Body of pancreas (tissue), 4 donors: ENCODE results near the gene CDX2. TPM values are rescaled to one million over a fixed set of nuclear protein-coding genes. Genes with fewer than 3 reads are reported as not detected.

ENCODE experiments used
- ATAC-seq: fragments of 150-250 bp; one replicate; pipeline ENCODE4 v1.9.1; 2016
- DNase-seq, 4 donors: peaks; one replicate each; pipeline ENCODE4 v3.0.0-alpha.2; 2019
- H3K27ac ChIP-seq, 4 donors: fragments of 200-600 bp; sonication (generic); 1 replicate in 3 of 4; 2 replicates in 1 of 4; pipeline versions ENCODE4 v1.5.1 to v1.6.1; 2016 to 2019; ENCODE audit warnings: mild to moderate bottlenecking in 1 of 4, mixed read lengths in 1 of 4, moderate library complexity in 1 of 4
- H3K27me3 ChIP-seq, 2 donors: fragments of 200-600 bp; sonication (generic); one replicate each; pipeline ENCODE4 v1.6.0; 2016; ENCODE audit warnings: mild to moderate bottlenecking in 1 of 2
- H3K36me3 ChIP-seq, 2 donors: fragments of 200-600 bp; sonication (generic); replicated peaks in 1 of 2; 2 replicates each; pipeline ENCODE4 v1.5.1; 2016; ENCODE audit warnings: low read depth in 2 of 2; ENCODE audit not compliant: insufficient read depth in 1 of 2
- H3K4me1 ChIP-seq: fragments of 200-600 bp; sonication (generic); one replicate; pipeline ENCODE4 v1.6.0; 2016
- H3K4me3 ChIP-seq, 2 donors: fragments of 200-600 bp; sonication (generic); 1 replicate in 1 of 2; 2 replicates in 1 of 2; pipeline ENCODE4 v1.5.1; 2016 to 2019
- H3K9me3 ChIP-seq, 3 donors: fragments of 200-600 bp; sonication (generic); 1 replicate in 2 of 3; 2 replicates in 1 of 3; pipeline ENCODE4 v1.5.1; 2016
- POLR2A ChIP-seq, 3 donors: fragments of 450-650 bp; IDR thresholded peaks; one replicate each; pipeline ENCODE4 v1.6.1; 2016; ENCODE audit warnings: antibody characterized with exemption in 3 of 3, mild to moderate bottlenecking in 2 of 3
- WGBS, 2 donors: methylation state at CpG; one replicate each; pipeline ENCODE4 v1.1.5; 2017; 5-methylcytosine and 5-hydroxymethylcytosine counted together
- intact Hi-C: fragments of 100-400 bp; cut with DNase I; formaldehyde crosslinking; loops from one replicate; pipeline ENCODE4 v1.15.1; 2023
- total RNA-seq, 2 donors: library from RNA; depleted of rRNA; stranded (reverse); fragments of >200 nt; gene quantifications; one replicate each; pipeline ENCODE4 v1.1.0, GENCODE V29; 2016
- TF ChIP-seq, protein P1 (sequence below), 7 experiments: fragments of 450-650 bp in 4 of 7; fragments of 200-600 bp in 3 of 7; sonication (generic) in 3 of 7; IDR thresholded peaks; one replicate each; pipeline ENCODE4 v1.5.1; 2016 to 2019; ENCODE audit warnings: antibody characterized with exemption in 7 of 7

Gene CDX2
- total RNA-seq, 2 donors from 2014 or later, result 1.3 to 1.6 TPM

DNA sequence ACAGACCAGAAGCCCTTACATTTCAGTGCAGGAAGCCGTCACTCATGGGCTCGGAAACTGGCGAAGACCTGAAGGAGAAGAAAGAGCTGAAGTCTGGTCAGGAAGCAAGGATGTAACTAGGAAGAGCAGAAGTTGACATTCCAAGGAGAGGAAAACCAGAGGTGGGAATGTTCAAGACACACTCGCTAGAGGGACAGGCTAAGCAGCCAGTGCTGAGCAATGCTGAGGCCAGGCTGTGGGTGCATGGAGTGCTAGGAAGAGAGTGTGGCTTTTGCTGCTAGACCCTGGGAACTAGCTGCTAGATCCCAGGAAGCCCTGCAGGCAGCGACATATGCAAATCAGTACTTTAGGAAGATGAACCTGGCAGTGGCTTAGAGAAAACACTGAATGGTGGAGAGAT, 31.5 kb upstream of the CDX2 start:
- ATAC-seq (no peak), DNase-seq (no peak)
- H3K4me1 ChIP-seq, result peaks cover 7% of the 10 kb centered on the region
- intact Hi-C loops, result no loop called here
- 42 to 79% methylated on average over 5 of the region's 5 CpGs for WGBS, 2 donors
- no peaks in the 10 kb centered on the region for H3K36me3 ChIP-seq
- no peak overlapping the region for H3K27ac ChIP-seq
- no peak for TF ChIP-seq POLR2A (IDR thresholded peaks at IDR 0.05)
- TF ChIP-seq, protein P1, sequence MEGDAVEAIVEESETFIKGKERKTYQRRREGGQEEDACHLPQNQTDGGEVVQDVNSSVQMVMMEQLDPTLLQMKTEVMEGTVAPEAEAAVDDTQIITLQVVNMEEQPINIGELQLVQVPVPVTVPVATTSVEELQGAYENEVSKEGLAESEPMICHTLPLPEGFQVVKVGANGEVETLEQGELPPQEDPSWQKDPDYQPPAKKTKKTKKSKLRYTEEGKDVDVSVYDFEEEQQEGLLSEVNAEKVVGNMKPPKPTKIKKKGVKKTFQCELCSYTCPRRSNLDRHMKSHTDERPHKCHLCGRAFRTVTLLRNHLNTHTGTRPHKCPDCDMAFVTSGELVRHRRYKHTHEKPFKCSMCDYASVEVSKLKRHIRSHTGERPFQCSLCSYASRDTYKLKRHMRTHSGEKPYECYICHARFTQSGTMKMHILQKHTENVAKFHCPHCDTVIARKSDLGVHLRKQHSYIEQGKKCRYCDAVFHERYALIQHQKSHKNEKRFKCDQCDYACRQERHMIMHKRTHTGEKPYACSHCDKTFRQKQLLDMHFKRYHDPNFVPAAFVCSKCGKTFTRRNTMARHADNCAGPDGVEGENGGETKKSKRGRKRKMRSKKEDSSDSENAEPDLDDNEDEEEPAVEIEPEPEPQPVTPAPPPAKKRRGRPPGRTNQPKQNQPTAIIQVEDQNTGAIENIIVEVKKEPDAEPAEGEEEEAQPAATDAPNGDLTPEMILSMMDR (IDR thresholded peaks at IDR 0.05), result no peak
- no peaks in the 10 kb centered on the region for H3K9me3 ChIP-seq
- no peak overlapping the region for H3K4me3 ChIP-seq
- H3K27me3 ChIP-seq, result no peaks in the 10 kb centered on the region

DNA sequence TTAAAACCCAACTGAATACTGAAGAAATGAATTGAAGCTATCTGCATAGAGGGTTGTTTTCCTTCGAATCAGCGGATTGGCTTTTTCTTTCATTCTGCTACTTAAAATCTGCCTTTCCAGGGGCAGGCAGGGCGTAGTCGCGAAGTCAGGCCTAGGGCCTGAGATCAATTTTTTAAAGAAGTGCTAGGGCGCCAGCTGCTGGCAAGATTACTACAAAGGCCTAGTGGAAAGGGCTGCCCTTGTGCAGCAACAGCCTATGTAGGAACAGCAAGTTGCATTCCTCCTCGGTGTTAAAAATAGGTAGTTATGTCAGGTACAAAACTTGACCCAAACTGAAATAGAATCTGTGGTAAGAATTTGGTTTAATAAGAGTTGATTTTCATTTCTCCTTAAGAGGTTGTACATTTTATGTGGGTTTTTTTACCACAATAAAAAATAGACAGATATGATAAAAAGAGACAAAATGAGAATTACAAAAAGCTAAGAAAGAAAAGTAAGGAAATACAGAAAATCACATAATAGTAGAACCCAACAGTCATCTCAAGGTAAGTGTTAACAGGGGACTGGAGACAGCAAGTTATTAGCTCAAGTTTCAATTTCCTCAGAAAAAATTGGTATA, 28.9 kb upstream of the CDX2 start:
- Histone ChIP-seq H3K9me3 (no peaks in the 10 kb centered on the region), H3K4me3 (no peak overlapping the region), H3K27me3 (no peaks in the 10 kb centered on the region), H3K4me1 (peaks cover 7% of the 10 kb centered on the region), H3K36me3 (no peaks in the 10 kb centered on the region), H3K27ac (no peak overlapping the region)
- DNase-seq, result peak; percentile 65 to 74 (median 70)
- intact Hi-C loops, result no loop called here
- no peak for TF ChIP-seq POLR2A (IDR thresholded peaks at IDR 0.05)
- TF ChIP-seq, protein P1 (IDR thresholded peaks at IDR 0.05), result peak in 6 of 7 experiments; percentile 21 to 51 (median 43)
- WGBS, 2 donors, result 10 to 21% methylated on average over 7 of the region's 7 CpGs
- ATAC-seq, result peak; percentile 92

DNA sequence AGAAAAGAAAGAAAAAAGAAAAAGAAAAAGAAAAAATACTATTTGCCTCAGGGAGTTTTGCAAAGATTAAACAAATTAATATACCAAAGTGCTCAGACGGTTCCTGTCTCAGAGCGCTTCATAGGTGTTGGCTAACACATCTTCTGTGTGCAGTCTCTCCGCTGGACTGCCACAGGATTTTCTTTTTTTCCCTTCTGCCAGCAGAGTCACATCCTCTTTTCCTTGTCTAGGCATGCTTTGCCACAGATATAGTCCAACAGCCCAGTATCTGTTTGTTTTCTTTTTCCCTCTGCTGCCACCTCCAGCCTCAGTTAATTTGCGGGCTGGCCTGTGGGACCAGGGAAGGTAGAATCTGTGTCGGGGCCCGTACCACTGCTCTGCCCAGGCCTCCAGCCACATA, 22.8 kb upstream of the CDX2 start:
- Histone ChIP-seq H3K9me3 (no peaks in the 10 kb centered on the region), H3K4me3 (no peak overlapping the region), H3K27me3 (no peaks in the 10 kb centered on the region), H3K36me3 (no peaks in the 10 kb centered on the region), H3K4me1 (no peaks in the 10 kb centered on the region), H3K27ac (no peak overlapping the region)
- no peak for ATAC-seq
- no peak for DNase-seq
- TF ChIP-seq, protein P1 (IDR thresholded peaks at IDR 0.05), result no peak
- no peak for TF ChIP-seq POLR2A (IDR thresholded peaks at IDR 0.05)
- intact Hi-C loops, result no loop called here
- 78 to 90% methylated on average over 6 of the region's 6 CpGs for WGBS, 2 donors

GRCh38 chr13:27988520-27988919, 19.4 kb upstream of the CDX2 start, which contains the start of gene URAD:
TSS of gene URAD (minus strand) at chr13:27988693. CDS start at chr13:27988637, 56 bp downstream.
- intact Hi-C loops, result loop anchor here (5.0 to 10.0 kb wide), 3 partner anchors 156 to 1004 kb away; no protein-coding TSS in a partner anchor
- DNase-seq, result no peak

More at GRCh38 chr13:27988520-27988919, 19.4 kb upstream of the CDX2 start, which contains the start of gene URAD:
- TF ChIP-seq, protein P1 (IDR thresholded peaks at IDR 0.05), result no peak
- no peak for TF ChIP-seq POLR2A (IDR thresholded peaks at IDR 0.05)
- no peaks in the 10 kb centered on the region for H3K4me1 ChIP-seq
- H3K36me3 ChIP-seq, result no peaks in the 10 kb centered on the region
- no peak within 1 kb of the TSS for H3K4me3 ChIP-seq
- no peaks in the 10 kb centered on the region for H3K27me3 ChIP-seq
- ATAC-seq, result no peak
- H3K27ac ChIP-seq, result no peak within 1 kb of the TSS
- no peaks in the 10 kb centered on the region for H3K9me3 ChIP-seq
- 47 to 63% methylated on average over 9 to 11 of the region's 11 CpGs for WGBS, 2 donors
